ENCODE data around the gene ZNF580. TPM values are rescaled to one million over a fixed set of nuclear protein-coding genes. Genes with fewer than 3 reads are reported as not detected.
A peak's percentile ranks its signal among the peaks of the same experiment; 100 is the strongest.

Gene ZNF580
- total and polyA plus RNA-seq, 3 donors from 2014 or later = 21.7 to 38.0 (median 37.6) TPM

- H3K27me3 ChIP-seq = no peaks in the 10 kb centered on the region
- intact Hi-C loops (cut with DNase I; ENCODE audit: low total_unique reads) = no loop called here
- peaks cover 74% of the 10 kb centered on the region for H3K4me1 ChIP-seq
- TF ChIP-seq CTCF (IDR thresholded peaks at IDR 0.05) = no peak
- TF ChIP-seq POLR2A (IDR thresholded peaks at IDR 0.05) = no peak
- DNase-seq = no peak
- peak overlapping the region in 1 of 2 donors; percentile 62 for H3K27ac ChIP-seq
- 41 to 49% methylated on average over 6 of the region's 6 CpGs for WGBS, 2 donors
- H3K36me3 ChIP-seq (ENCODE audit: low read depth, missing control alignments) = no peaks in the 10 kb centered on the region
- H3K9me3 ChIP-seq = no peaks in the 10 kb centered on the region
- H3K4me3 ChIP-seq = no peak overlapping the region
Observed at GRCh38 chr19:55677572-55678028, 36.8 kb downstream of the ZNF580 start.

- intact Hi-C loops (cut with DNase I; ENCODE audit: low total_unique reads) = no loop called here
- H3K36me3 ChIP-seq (ENCODE audit: low read depth, missing control alignments) = no peaks in the 10 kb centered on the region
- no peaks in the 10 kb centered on the region for H3K9me3 ChIP-seq
- TF ChIP-seq POLR2A (IDR thresholded peaks at IDR 0.05) (no peak), CTCF (IDR thresholded peaks at IDR 0.05) (no peak)
- H3K27ac ChIP-seq = peak overlapping the region in 1 of 2 donors; percentile 62
- 79 to 80% methylated on average over 21 of the region's 21 CpGs for WGBS, 2 donors
- peaks cover 68% of the 10 kb centered on the region for H3K4me1 ChIP-seq
- no peaks in the 10 kb centered on the region for H3K27me3 ChIP-seq
- H3K4me3 ChIP-seq = no peak overlapping the region
- no peak for DNase-seq
Observed at GRCh38 chr19:55678121-55678671, 37.4 kb downstream of the ZNF580 start.

GRCh38 chr19:55679343-55680257 is 38.8 kb downstream of the ZNF580 start:
- Histone ChIP-seq H3K27me3 (no peaks in the 10 kb centered on the region), H3K36me3 (ENCODE audit: low read depth, missing control alignments) (no peaks in the 10 kb centered on the region), H3K4me1 (peaks cover 61% of the 10 kb centered on the region), H3K27ac (peak overlapping the region; percentile 31 to 62), H3K4me3 (no peak overlapping the region), H3K9me3 (no peaks in the 10 kb centered on the region)
- DNase-seq = no peak
- TF ChIP-seq POLR2A (IDR thresholded peaks at IDR 0.05) (no peak), CTCF (IDR thresholded peaks at IDR 0.05) (no peak)
- intact Hi-C loops (cut with DNase I; ENCODE audit: low total_unique reads) = no loop called here
- 76 to 81% methylated on average over 13 to 24 of the region's 24 CpGs for WGBS, 2 donors

- Histone ChIP-seq H3K27ac (peak overlapping the region in 1 of 2 donors; percentile 71), H3K4me3 (no peak overlapping the region), H3K36me3 (ENCODE audit: low read depth, missing control alignments) (no peaks in the 10 kb centered on the region), H3K4me1 (peaks cover 61% of the 10 kb centered on the region), H3K9me3 (no peaks in the 10 kb centered on the region), H3K27me3 (no peaks in the 10 kb centered on the region)
- TF ChIP-seq POLR2A (IDR thresholded peaks at IDR 0.05) (no peak), CTCF (IDR thresholded peaks at IDR 0.05) (no peak)
- peak; percentile 39 for DNase-seq
- intact Hi-C loops (cut with DNase I; ENCODE audit: low total_unique reads) = no loop called here
- WGBS, 2 donors = 73 to 77% methylated on average over 12 to 20 of the region's 20 CpGs
Observed at GRCh38 chr19:55680339-55681130, 39.7 kb downstream of the ZNF580 start.
